Natural killer cell (primary cell): ENCODE measurements around the gene GPC5. TPM values are rescaled to one million over a fixed set of nuclear protein-coding genes. Genes with fewer than 3 reads are reported as not detected.

Experiments
- ATAC-seq, 3 donors: fragments of 150-1000 bp in 2 of 3; fragments of 200-7000 bp in 1 of 3; cut with Tn5 transposase; 1 replicate in 1 of 3; 2 replicates in 2 of 3; pipeline ENCODE4 v1.10.0; 2021; ENCODE audit warnings: mild to moderate bottlenecking in 2 of 3, moderate library complexity in 2 of 3
- DNase-seq, 2 donors: peaks; one replicate each; pipeline versions ENCODE4 v3.0.0 to v3.0.0-alpha.2; 2013 to 2021; ENCODE audit warnings: mixed read lengths in 1 of 2
- H3K27ac ChIP-seq: one replicate; pipeline ENCODE4 v1.5.1; 2013; ENCODE audit warnings: mild to moderate bottlenecking, low read length
- H3K27me3 ChIP-seq: one replicate; pipeline ENCODE4 v1.6.1; 2013; ENCODE audit warnings: low read length; ENCODE audit not compliant: control insufficient read depth, insufficient read depth
- H3K36me3 ChIP-seq: one replicate; pipeline ENCODE4 v1.6.1; 2013; ENCODE audit warnings: low read length; ENCODE audit not compliant: control insufficient read depth, insufficient read depth
- H3K4me1 ChIP-seq: one replicate; pipeline ENCODE4 v1.6.1; 2013; ENCODE audit warnings: low read length; ENCODE audit not compliant: control insufficient read depth, insufficient read depth
- H3K4me3 ChIP-seq: one replicate; pipeline ENCODE4 v1.5.1; 2013; ENCODE audit warnings: low read length
- H3K9me3 ChIP-seq: one replicate; pipeline ENCODE4 v1.6.1; 2013; ENCODE audit warnings: low read length; ENCODE audit not compliant: control insufficient read depth, insufficient read depth
- H3K27ac Mint-ChIP-seq, 2 donors: one replicate each; pipeline ENCODE4 v1.8.0; 2022; ENCODE audit warnings: mild to moderate bottlenecking in 2 of 2, mixed read lengths in 2 of 2, moderate library complexity in 1 of 2
- H3K27me3 Mint-ChIP-seq, 2 donors: one replicate each; pipeline ENCODE4 v1.8.0; 2022; ENCODE audit warnings: low read depth in 2 of 2, mixed read lengths in 2 of 2
- H3K36me3 Mint-ChIP-seq: one replicate; pipeline ENCODE4 v1.8.0; 2022; ENCODE audit warnings: mixed read lengths
- H3K4me1 Mint-ChIP-seq, 2 donors: one replicate each; pipeline ENCODE4 v1.8.0; 2022; ENCODE audit warnings: mixed read lengths in 2 of 2
- H3K4me3 Mint-ChIP-seq: one replicate; pipeline ENCODE4 v1.8.0; 2022; ENCODE audit warnings: mild to moderate bottlenecking, moderate library complexity, mixed read lengths
- H3K9me3 Mint-ChIP-seq, 2 donors: one replicate each; pipeline ENCODE4 v1.8.0; 2022; ENCODE audit warnings: mixed read lengths in 2 of 2
- CTCF ChIP-seq: fragments of 200-600 bp; IDR thresholded peaks from one replicate; pipeline ENCODE4 v1.8.0; 2022; ENCODE audit warnings: antibody characterized with exemption
- WGBS: methylation state at CpG from one replicate; pipeline ENCODE4 v1.1.7; 2013; ENCODE audit warnings: missing lambda C conversion rate; ENCODE audit not compliant: insufficient coverage; 5-methylcytosine and 5-hydroxymethylcytosine counted together
- intact Hi-C: fragments of 100-400 bp; cut with micrococcal nuclease; formaldehyde crosslinking; loops from one replicate; pipeline ENCODE4 v1.14.2; 2022
- total RNA-seq, 4 donors: library from RNA; stranded (reverse); fragments of 120-200 nt in 1 of 4; gene quantifications; one replicate each; pipeline versions ENCODE4 v1.2.3 to v1.2.4, GENCODE V29; 2013 to 2022

The GPC5 gene
- total RNA-seq, 3 donors from 2014 or later (not counting 1 experiment from before 2014, with no cell fraction given): not detected

- H3K36me3 ChIP-seq: no peaks in the 10 kb centered on the region
- DNase-seq: no peak
- no peak for TF ChIP-seq CTCF
- no peaks in the 10 kb centered on the region for H3K27me3 ChIP-seq
- Mint-ChIP-seq H3K27ac (no peak overlapping the region), H3K4me3 (no peak overlapping the region), H3K4me1 (no peaks in the 10 kb centered on the region), H3K27me3 (no peaks in the 10 kb centered on the region), H3K9me3 (peaks cover 7 to 18% of the 10 kb centered on the region in 2 donors), H3K36me3 (no peaks in the 10 kb centered on the region)
- no peak for ATAC-seq
- intact Hi-C loops: no loop called here
- H3K27ac ChIP-seq: no peak overlapping the region
- no peaks in the 10 kb centered on the region for H3K4me1 ChIP-seq
- H3K4me3 ChIP-seq: no peak overlapping the region
- no peaks in the 10 kb centered on the region for H3K9me3 ChIP-seq
- WGBS: 35% methylated on average over 3 of the region's 3 CpGs
These were observed 759.9 kb downstream of the GPC5 start for GRCh38 chr13:92158346-92158745.

DNA sequence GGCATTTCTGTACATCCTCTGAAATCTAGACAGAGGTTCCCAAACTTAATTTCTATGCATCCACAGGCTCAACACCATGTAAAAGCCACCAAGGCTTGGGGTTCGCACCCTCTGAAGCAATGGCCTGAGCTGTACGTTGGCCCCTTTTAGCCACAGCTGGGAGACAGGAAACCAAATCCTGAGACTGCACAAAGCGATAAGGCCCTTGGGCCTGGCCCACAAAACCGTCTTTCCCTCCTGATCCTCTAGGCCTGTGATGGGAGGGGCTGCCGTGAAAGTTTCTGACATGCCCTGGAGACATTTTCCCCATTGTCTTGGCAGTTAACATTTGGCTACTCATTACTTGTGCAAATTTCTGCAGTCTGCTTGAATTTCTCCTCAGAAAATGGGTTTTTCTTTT, 766.4 kb downstream of the GPC5 start:
- Mint-ChIP-seq H3K27me3 (no peaks in the 10 kb centered on the region), H3K4me1 (no peaks in the 10 kb centered on the region), H3K9me3 (peaks cover 2 to 8% of the 10 kb centered on the region in 2 donors), H3K4me3 (no peak overlapping the region), H3K36me3 (no peaks in the 10 kb centered on the region), H3K27ac (no peak overlapping the region)
- Histone ChIP-seq H3K27ac (no peak overlapping the region), H3K4me1 (no peaks in the 10 kb centered on the region), H3K4me3 (no peak overlapping the region), H3K27me3 (no peaks in the 10 kb centered on the region), H3K9me3 (no peaks in the 10 kb centered on the region), H3K36me3 (no peaks in the 10 kb centered on the region)
- DNase-seq: no peak
- TF ChIP-seq CTCF: no peak
- ATAC-seq: no peak
- intact Hi-C loops: no loop called here
- WGBS: 75% methylated on average over 5 of the region's 5 CpGs

DNA sequence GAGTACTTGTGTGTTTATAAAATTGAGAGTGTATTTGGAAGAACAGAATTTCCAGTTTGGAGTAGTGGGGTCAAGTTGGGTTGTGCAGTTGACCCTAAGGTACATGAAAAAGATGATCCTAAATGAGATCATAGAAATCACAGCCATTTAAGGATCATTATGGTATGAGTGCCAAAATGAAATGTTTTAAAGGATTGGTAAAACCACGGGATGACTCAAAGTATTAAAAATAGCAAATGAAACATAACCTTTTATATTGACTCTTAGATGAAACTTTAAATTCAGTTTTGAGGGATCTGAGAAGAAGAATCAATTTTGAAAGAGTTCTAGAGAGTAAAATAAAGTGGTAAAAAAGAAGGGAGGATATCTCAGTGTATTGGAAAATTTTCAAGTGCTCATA, 773.8 kb downstream of the GPC5 start:
- H3K36me3 ChIP-seq: no peaks in the 10 kb centered on the region
- Mint-ChIP-seq H3K4me1 (no peaks in the 10 kb centered on the region), H3K27ac (no peak overlapping the region), H3K27me3 (no peaks in the 10 kb centered on the region), H3K9me3 (peaks cover 14 to 20% of the 10 kb centered on the region in 2 donors), H3K4me3 (no peak overlapping the region), H3K36me3 (no peaks in the 10 kb centered on the region)
- DNase-seq (no peak), ATAC-seq (no peak)
- H3K9me3 ChIP-seq: no peaks in the 10 kb centered on the region
- H3K4me3 ChIP-seq: no peak overlapping the region
- no CpG with 5 or more reads among the region's 1 CpG for WGBS
- intact Hi-C loops: no loop called here
- TF ChIP-seq CTCF: no peak
- H3K27ac ChIP-seq: no peak overlapping the region
- H3K27me3 ChIP-seq: no peaks in the 10 kb centered on the region
- no peaks in the 10 kb centered on the region for H3K4me1 ChIP-seq

GRCh38 chr13:92173254-92173653, 774.8 kb downstream of the GPC5 start:
- Histone ChIP-seq H3K4me3 (no peak overlapping the region), H3K36me3 (no peaks in the 10 kb centered on the region), H3K27ac (no peak overlapping the region), H3K9me3 (no peaks in the 10 kb centered on the region), H3K4me1 (no peaks in the 10 kb centered on the region), H3K27me3 (no peaks in the 10 kb centered on the region)
- DNase-seq (no peak), ATAC-seq (no peak)
- Mint-ChIP-seq H3K27me3 (no peaks in the 10 kb centered on the region), H3K4me3 (no peak overlapping the region), H3K36me3 (no peaks in the 10 kb centered on the region), H3K4me1 (no peaks in the 10 kb centered on the region), H3K9me3 (peaks cover 14 to 18% of the 10 kb centered on the region in 2 donors), H3K27ac (no peak overlapping the region)
- intact Hi-C loops: no loop called here
- WGBS: no CpG with 5 or more reads among the region's 2 CpGs
- no peak for TF ChIP-seq CTCF
